ENCODE results near the gene CMIP.

- no peak for TF ChIP-seq TCF12 (IDR thresholded peaks at IDR 0.05)
- TF ChIP-seq CTCF (IDR thresholded peaks at IDR 0.05): no peak
- no peak for TF ChIP-seq YY1 (IDR thresholded peaks at IDR 0.05; ENCODE audit: low read depth)
- TF ChIP-seq ELF1 (IDR thresholded peaks at IDR 0.05): no peak
- TF ChIP-seq RFX5 (IDR thresholded peaks at IDR 0.05; ENCODE audit: low read length): no peak
- TF ChIP-seq MAX (IDR thresholded peaks at IDR 0.05; ENCODE audit: low read depth): no peak
- TF ChIP-seq USF2 (IDR thresholded peaks at IDR 0.05; ENCODE audit: borderline replicate concordance, low read depth, low read length): no peak
Measured at GRCh38 chr16:81649561-81650184, 205.1 kb downstream of the CMIP start.

Data from SK-N-SH (cell line).